GM12892 (cell line): Measurements from ENCODE around the gene PICALM.
"Not testable (repeated sequence)": the region's sequence is repeated elsewhere in the genome, so short reads cannot be mapped to it uniquely, and the experiment has no call there.

ENCODE experiments used
- DNase-seq: peaks from one replicate; pipeline ENCODE4 v3.0.0; 2011; ENCODE audit not compliant: insufficient read length
- FAIRE-seq: peaks from 2 replicates; lab custom pipeline; 2011; peaks lifted over from hg19 to GRCh38; lab: Jason Lieb, UNC
- POLR2A ChIP-seq: IDR thresholded peaks from 2 replicates; pipeline ENCODE4 v1.6.1; 2011; ENCODE audit warnings: low read depth, low read length, control low read depth
- POLR2AphosphoS5 ChIP-seq: IDR thresholded peaks from 2 replicates; pipeline ENCODE4 v1.6.1; 2011; ENCODE audit warnings: low read depth, low read length, control low read depth
- TAF1 ChIP-seq: IDR thresholded peaks from 2 replicates; pipeline ENCODE4 v1.6.1; 2011; ENCODE audit warnings: low read depth, mild to moderate bottlenecking, control low read depth, low read length, borderline replicate concordance

PICALM gene

DNA sequence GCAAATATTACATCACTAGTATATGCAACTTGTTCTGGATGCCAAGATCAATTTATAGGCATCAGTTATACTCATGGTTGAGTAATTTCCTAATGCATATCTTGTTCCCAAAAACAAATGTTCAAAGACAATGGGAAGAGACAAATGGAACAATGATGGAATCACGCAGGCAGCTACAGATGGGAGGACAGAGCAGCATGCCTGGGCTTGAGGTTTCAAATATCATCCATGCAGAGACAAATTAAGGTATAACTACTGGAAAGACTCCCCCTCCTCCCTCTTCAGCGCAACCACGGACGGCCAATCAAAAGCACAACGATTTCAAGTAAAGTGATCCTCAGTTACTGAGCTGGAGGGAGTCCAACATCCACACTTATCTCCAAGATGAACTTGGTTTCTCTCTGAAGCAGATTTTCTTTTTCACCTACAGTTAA, 106.9 kb downstream of the PICALM start:
- FAIRE-seq (no peak), DNase-seq (no peak)
- TF ChIP-seq POLR2AphosphoS5 = no peak
- TF ChIP-seq POLR2A = no peak
- no peak for TF ChIP-seq TAF1

DNA sequence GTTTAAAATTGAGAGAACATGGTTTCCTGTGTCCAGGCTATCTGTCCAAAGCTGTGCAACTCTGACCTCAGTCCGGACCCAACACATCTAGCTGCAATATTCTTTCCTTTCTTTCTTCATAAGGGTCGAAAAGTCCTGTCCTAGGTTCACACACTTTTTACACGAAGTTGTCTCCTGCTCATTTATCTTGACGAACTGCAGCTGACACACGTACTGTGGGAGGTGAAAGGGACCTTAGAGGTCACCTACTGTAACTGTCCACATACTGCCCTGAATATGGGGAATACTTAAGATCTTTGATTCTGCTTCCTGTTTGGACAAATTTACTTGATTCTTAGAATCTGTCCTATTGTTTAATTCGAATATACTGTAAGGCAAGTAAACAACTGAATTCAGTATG, 107.8 kb downstream of the PICALM start:
- DNase-seq (no peak), FAIRE-seq (no peak)
- no peak for TF ChIP-seq TAF1
- no peak for TF ChIP-seq POLR2AphosphoS5
- no peak for TF ChIP-seq POLR2A

DNA sequence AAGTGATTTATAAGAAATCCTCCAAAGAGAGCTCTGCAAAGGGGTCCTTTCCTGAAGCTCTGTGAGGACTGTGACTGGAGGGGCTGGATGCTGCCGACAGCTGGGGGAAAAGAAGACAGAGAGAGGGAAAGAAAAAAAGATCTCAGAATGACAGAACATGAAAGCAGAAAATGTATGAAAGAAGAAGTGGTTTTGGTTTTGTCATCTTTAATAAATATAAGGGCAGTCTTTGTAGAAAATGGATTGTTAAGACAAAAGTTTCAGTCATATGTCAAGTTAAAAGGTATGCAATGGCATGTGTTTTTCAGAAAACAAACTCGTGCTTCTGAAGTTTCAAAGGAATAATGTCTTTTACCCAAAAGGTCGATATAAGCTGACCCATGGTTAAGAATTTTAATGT, 108.2 kb downstream of the PICALM start:
- no peak for FAIRE-seq
- TF ChIP-seq POLR2AphosphoS5 = no peak
- TF ChIP-seq TAF1 = no peak
- TF ChIP-seq POLR2A = no peak
- no peak for DNase-seq

DNA sequence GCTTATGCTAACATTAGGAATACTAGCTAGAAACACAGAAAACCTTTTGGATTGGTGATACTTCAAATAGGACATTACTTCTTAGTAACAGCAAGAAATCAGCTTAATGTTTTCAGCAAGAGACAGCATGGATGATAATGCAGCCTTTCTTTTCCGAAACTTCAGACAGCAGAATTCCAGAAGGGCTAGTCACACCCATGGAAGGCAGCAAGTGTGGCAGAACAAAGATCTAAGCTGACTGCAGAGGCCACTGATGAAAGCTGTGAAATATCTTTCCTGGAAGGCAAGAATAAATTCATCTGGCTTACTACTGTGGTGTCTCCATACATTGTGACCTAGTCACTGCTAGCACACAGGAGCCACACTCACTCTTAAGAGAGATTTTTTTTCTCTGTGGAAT, 113.4 kb downstream of the PICALM start:
- DNase-seq = no peak
- TF ChIP-seq TAF1 (no peak), POLR2A (no peak), POLR2AphosphoS5 (no peak)
- FAIRE-seq = no peak

DNA sequence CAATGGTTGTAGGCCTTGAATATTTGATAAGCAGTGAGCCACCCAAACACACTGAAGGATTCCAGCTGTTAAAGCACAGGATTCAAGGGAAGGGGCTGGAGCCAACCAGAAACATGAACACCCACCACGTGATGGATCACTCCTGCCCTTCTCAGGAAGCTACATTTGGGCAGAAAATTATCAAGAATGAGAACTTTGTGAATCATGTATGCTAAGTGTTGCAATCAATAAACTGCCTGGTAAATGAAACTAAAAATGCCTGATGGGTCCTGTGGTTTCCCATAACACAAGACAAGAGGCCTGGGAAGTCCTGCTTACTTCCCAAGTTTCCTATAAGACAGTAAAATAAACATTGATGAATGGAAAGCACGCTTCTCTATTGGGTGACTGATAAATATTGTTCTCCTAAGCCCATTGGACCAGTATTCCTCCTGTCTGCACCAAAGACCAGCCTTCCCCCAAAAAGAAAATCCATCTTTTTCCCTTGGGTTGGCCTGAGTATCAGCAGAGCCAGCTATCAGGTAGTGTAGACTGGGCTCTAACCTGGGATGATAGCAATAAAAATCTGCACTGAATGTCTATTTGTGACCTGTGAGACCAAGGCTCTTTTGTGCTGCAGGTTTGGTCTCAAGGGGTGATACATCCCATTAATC, 115.3 kb downstream of the PICALM start:
- DNase-seq (no peak), FAIRE-seq (no peak)
- TF ChIP-seq TAF1 = no peak
- no peak for TF ChIP-seq POLR2AphosphoS5
- no peak for TF ChIP-seq POLR2A

GRCh38 chr11:85952108-85952485, 116.8 kb downstream of the PICALM start:
- not testable (repeated sequence) for DNase-seq, FAIRE-seq

DNA sequence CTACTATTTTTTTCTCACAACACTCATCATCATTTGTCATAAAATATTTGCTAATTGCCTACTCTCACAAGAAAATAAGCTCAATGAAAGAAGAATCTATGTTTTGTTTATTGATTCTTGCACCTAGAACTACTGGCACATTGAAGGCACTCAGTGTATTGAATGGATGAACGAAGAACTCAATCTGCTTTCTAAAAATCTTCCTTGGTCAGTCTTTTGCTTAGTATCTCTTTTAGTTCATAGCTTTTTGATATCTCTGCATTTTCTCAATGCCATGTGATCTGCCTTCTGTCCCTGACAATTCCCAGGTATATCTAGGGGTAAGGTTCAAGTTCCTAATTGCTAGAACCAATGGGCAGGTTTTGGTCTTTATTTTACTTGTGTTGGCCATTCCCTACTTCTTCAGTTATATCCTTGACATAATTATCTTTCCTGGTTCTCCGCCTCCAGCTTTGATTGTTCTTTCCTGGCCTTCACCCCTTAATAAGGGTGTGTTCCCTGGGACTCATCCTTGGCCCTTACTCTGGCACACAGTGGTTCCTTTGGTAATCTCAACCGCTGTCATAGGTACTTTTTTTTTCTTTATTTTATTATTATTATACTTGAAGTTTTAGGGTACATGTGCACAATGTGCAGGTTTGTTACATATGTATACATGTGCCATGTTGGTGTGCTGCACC, 117.3 kb downstream of the PICALM start:
- 0 out of 2 replicates have a peak, but pooled peaks have one; percentile 22 for TF ChIP-seq POLR2AphosphoS5
- no peak for TF ChIP-seq TAF1
- TF ChIP-seq POLR2A = no peak
- DNase-seq = no peak
- no peak for FAIRE-seq

GRCh38 chr11:85951049-85951405, 117.9 kb downstream of the PICALM start:
- no peak for DNase-seq
- no peak; the same call in 1 of the 2 replicates for TF ChIP-seq POLR2AphosphoS5
- no peak for TF ChIP-seq POLR2A
- TF ChIP-seq TAF1 = no peak
- FAIRE-seq = no peak

DNA sequence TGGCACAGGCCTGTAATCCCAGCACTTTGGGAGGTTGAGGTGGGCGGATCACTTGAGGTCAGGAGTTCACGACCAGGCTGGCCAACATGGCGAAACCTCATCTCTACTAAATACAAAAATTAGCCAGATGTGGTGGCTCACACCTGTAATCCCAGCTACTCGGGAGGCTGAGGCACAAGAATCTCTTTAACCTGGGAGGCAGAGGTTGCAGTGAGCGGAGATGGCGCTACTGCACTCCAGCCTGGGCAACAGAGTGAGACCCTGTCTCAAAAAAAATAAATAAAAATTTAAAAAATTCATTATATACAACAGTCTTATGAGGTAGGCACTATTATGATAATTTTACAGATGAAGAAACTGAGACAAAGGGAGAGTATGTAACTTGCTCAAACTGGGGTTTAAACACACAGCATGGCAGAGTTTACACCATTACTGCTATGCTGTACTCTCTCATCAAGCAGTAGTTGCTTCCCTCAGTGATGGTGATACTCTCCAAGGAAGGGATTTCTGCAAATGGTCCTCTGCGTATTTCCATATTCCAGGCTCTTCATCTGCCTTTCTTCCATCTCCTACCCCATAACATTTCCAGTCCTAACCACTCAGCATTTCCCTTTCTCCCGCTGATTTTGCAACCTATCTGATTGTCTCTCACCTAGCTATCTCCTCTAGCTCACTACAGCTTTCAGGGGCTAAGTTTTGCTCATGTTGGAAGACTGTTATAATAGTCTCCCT, 118.4 kb downstream of the PICALM start:
- FAIRE-seq (no peak), DNase-seq (no peak)

DNA sequence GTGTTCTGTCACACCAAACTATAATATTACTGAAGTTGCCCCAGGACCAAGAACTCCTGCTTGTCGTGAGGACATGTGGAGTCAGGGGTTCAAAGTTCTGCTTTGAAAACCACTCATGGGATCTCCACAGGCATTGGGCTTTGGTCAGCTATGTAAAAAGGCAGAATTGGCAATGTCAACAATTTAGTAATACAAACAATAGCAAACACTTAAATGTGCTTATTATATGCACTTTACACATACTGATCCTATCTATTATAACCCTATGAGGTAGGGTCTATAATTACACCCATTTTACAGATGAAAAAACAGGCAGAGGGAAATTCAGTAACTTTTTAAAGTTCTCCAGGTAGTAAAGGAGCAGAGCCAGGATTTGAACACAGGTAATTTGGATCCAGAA, 119.1 kb downstream of the PICALM start:
- FAIRE-seq (peak; percentile 42), DNase-seq (no peak)
- no peak for TF ChIP-seq TAF1
- no peak for TF ChIP-seq POLR2A
- no peak for TF ChIP-seq POLR2AphosphoS5

More for the DNA sequence above, 118.4 kb downstream of the PICALM start:
- TF ChIP-seq POLR2A (no peak), TAF1 (no peak), POLR2AphosphoS5 (peak; percentile 30)

- DNase-seq (no peak), FAIRE-seq (no peak)
- TF ChIP-seq POLR2A (no peak), TAF1 (no peak)
These were observed 120.0 kb downstream of the PICALM start for GRCh38 chr11:85948884-85949283.
